ENCODE results near the gene RASSF4. TPM values are rescaled to one million over a fixed set of nuclear protein-coding genes. Genes with fewer than 3 reads are reported as not detected.
A peak's percentile ranks its signal among the peaks of the same experiment; 100 is the strongest.

Gene RASSF4
- total and polyA plus RNA-seq, 9 of the 15 experiments (the other 6 are each of a cell fraction or from before 2014, with no cell fraction given) = 0.01 to 0.62 (median 0.11) TPM; not detected in 3

DNA sequence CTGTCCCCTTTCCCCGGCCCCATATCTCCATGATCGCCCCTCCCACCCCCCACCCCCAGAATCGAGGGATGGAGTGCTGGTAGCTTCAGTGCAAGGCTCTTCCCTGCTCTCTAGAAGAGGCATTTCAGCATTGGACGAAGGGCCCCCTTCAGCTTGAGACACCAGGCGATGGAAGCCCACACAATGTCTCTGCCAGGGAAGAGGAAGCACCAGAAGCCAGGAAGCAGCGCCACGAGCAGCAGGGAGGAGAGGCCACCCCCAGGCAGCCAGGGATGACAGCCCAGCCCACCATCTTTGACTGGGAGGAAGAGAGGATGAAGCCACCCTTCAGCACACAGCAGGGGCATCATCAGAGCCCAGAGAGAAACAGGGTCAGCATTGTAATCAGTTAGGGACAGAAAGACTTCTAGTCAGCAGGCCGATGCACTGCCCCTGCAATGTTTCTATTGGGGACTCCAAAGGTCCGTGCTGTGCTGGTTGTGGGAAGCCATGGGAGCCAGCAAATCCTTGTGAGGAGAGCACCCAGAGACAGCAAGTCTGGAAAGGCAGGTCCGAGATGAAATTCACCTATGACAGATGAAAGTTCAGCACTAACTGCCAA is 32.8 kb upstream of the RASSF4 start:
- TF ChIP-seq, protein P1, sequence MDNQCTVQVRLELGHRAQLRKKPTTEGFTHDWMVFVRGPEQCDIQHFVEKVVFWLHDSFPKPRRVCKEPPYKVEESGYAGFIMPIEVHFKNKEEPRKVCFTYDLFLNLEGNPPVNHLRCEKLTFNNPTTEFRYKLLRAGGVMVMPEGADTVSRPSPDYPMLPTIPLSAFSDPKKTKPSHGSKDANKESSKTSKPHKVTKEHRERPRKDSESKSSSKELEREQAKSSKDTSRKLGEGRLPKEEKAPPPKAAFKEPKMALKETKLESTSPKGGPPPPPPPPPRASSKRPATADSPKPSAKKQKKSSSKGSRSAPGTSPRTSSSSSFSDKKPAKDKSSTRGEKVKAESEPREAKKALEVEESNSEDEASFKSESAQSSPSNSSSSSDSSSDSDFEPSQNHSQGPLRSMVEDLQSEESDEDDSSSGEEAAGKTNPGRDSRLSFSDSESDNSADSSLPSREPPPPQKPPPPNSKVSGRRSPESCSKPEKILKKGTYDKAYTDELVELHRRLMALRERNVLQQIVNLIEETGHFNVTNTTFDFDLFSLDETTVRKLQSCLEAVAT (IDR thresholded peaks at IDR 0.05) = no peak
- no peak for TF ChIP-seq MEIS2 (IDR thresholded peaks at IDR 0.05; ENCODE audit: partially characterized antibody)
- TF ChIP-seq DMBX1 (CRISPR knock-in tag; IDR thresholded peaks at IDR 0.05; ENCODE audit: borderline replicate concordance) = no peak
- TF ChIP-seq ESRRB (CRISPR knock-in tag; IDR thresholded peaks at IDR 0.05; ENCODE audit: borderline replicate concordance) = no peak
- 0 out of 2 replicates have a peak, but pooled peaks have one; percentile 39 for TF ChIP-seq CEBPB (tag; IDR thresholded peaks at IDR 0.05)
- TF ChIP-seq, protein P2, sequence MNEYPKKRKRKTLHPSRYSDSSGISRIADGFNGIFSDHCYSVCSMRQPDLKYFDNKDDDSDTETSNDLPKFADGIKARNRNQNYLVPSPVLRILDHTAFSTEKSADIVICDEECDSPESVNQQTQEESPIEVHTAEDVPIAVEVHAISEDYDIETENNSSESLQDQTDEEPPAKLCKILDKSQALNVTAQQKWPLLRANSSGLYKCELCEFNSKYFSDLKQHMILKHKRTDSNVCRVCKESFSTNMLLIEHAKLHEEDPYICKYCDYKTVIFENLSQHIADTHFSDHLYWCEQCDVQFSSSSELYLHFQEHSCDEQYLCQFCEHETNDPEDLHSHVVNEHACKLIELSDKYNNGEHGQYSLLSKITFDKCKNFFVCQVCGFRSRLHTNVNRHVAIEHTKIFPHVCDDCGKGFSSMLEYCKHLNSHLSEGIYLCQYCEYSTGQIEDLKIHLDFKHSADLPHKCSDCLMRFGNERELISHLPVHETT (CRISPR knock-in tag; conservative IDR thresholded peaks at IDR 0.05 in 1 of 2, IDR thresholded peaks at IDR 0.05 in 1 of 2) = no peak
- intact Hi-C loops (cut with micrococcal nuclease) = no loop called here

More for the DNA sequence above, 32.8 kb upstream of the RASSF4 start:
- Histone ChIP-seq H3K9me3 (replicated peaks; ENCODE audit: control insufficient read depth, insufficient read depth, low read depth, low read length) (no peaks in the 10 kb centered on the region), H4K20me1 (replicated peaks; ENCODE audit: control insufficient read depth, insufficient read depth, low read length) (no peaks in the 10 kb centered on the region), H3K27ac (ENCODE audit: extremely low read depth, low read depth, low read length) (no peak overlapping the region), H3K4me2 (ENCODE audit: insufficient read depth, low read length) (no peak overlapping the region), H3K9me1 (ENCODE audit: control insufficient read depth, insufficient read depth, low read length) (no peaks in the 10 kb centered on the region), H2AFZ (ENCODE audit: low read depth, low read length) (no peak overlapping the region), H3K4me1 (replicated peaks in 1 of 2; ENCODE audit: control insufficient read depth in 2 of 2, insufficient read depth in 2 of 2, low read length in 2 of 2) (peaks cover 0 to 5% of the 10 kb centered on the region in 2 experiments; a peak in 1 of 5 replicates), H3K9ac (ENCODE audit: insufficient read depth in 1 of 2, low read depth in 2 of 2, low read length in 2 of 2) (0 out of 4 replicates have a peak overlapping the region, but pooled peaks of 1 of the 2 experiments have one; percentile 28), H3K4me3 (no peak overlapping the region), H3K27me3 (ENCODE audit: control insufficient read depth in 2 of 2, insufficient read depth in 2 of 2, low read length in 2 of 2) (peaks cover 0 to 40% of the 10 kb centered on the region in 2 experiments; a peak in 3 of 5 replicates), H3K79me2 (ENCODE audit: control insufficient read depth, insufficient read depth, low read length) (no peaks in the 10 kb centered on the region), H3K36me3 (ENCODE audit: control insufficient read depth, insufficient read depth, low read length) (no peaks in the 10 kb centered on the region)
- ATAC-seq (no peak), DNase-seq (ENCODE audit: extremely low read depth in 1 of 4, low spot score in 3 of 4) (no peak), FAIRE-seq (no peak)
- no TSS peak for BruUV-seq (replicated peaks)
- POLR2A ChIA-PET = no interaction called here
- CTCF ChIA-PET (ENCODE audit: low intra/inter-chr PET ratio) = no interaction called here
- in situ Hi-C loops (cut with MboI) = no loop called here
- 3% methylated on average over 7 of the region's 10 CpGs for WGBS (ENCODE audit: insufficient coverage, low coverage, missing lambda C conversion rate)
